Cardiac muscle cell (in vitro differentiated cells and primary cell): ENCODE data around the gene BLID. TPM values are rescaled to one million over a fixed set of nuclear protein-coding genes. Genes with fewer than 3 reads are reported as not detected.

Experiments used
- DNase-seq, 2 donors: peaks; one replicate each; pipeline versions ENCODE4 v3.0.0 to v3.0.0-alpha.2; 2010 to 2017; ENCODE audit warnings: low read depth in 1 of 2, low spot score in 1 of 2
- H3K27ac ChIP-seq: fragments of 200-600 bp; sonication (generic); 2 replicates; pipeline ENCODE4 v1.5.1; 2016
- H3K27me3 ChIP-seq: fragments of 200-600 bp; sonication (generic); 2 replicates; pipeline ENCODE4 v1.6.0; 2016; ENCODE audit warnings: control low read depth
- H3K36me3 ChIP-seq: fragments of 200-600 bp; sonication (generic); 2 replicates; pipeline ENCODE4 v1.5.1; 2016; ENCODE audit warnings: control low read depth
- H3K4me1 ChIP-seq: fragments of 200-600 bp; sonication (generic); 2 replicates; pipeline ENCODE4 v1.8.1; 2017; ENCODE audit warnings: low read depth, mild to moderate bottlenecking, mixed run types
- H3K4me3 ChIP-seq: fragments of 200-600 bp; sonication (generic); 2 replicates; pipeline ENCODE4 v1.5.1; 2016; ENCODE audit warnings: mild to moderate bottlenecking
- H3K9me3 ChIP-seq: fragments of 200-600 bp; sonication (generic); 2 replicates; pipeline ENCODE4 v1.5.1; 2017; ENCODE audit warnings: low read depth, mild to moderate bottlenecking, control low read depth
- CTCF ChIP-seq: IDR thresholded peaks from 2 replicates; pipeline ENCODE4 v1.5.1; 2012; ENCODE audit warnings: low read depth, mild to moderate bottlenecking, low read length
- polyA plus RNA-seq: library from polyadenylated mRNA; unstranded; fragments of >200 nt; fragmentation: Nextera tagmentation; extraction: Ambion mirVana; gene quantifications from 2 replicates; pipeline ENCODE4 v1.2.1, GENCODE V29; 2016
- total RNA-seq: library from RNA; depleted of rRNA; stranded (reverse); fragments of >200 nt; gene quantifications from 2 replicates; pipeline ENCODE4 v1.2.3, GENCODE V29; 2016

Gene BLID
- total and polyA plus RNA-seq, 2 experiments from 2014 or later, result 1.2 to 1.3 TPM

- Histone ChIP-seq H3K9me3 (no peaks in the 10 kb centered on the region), H3K27ac (peak overlapping the region; percentile 86), H3K4me3 (no peak overlapping the region), H3K27me3 (no peaks in the 10 kb centered on the region), H3K4me1 (peaks cover 42% of the 10 kb centered on the region), H3K36me3 (no peaks in the 10 kb centered on the region)
- no peak for DNase-seq
- no peak for TF ChIP-seq CTCF
Observed at GRCh38 chr11:122108828-122109227, 7.2 kb downstream of the BLID start.

GRCh38 chr11:122108192-122108799, 7.7 kb downstream of the BLID start:
- Histone ChIP-seq H3K27ac (peak overlapping the region; percentile 86), H3K27me3 (no peaks in the 10 kb centered on the region), H3K4me3 (no peak overlapping the region), H3K4me1 (peaks cover 42% of the 10 kb centered on the region), H3K36me3 (no peaks in the 10 kb centered on the region), H3K9me3 (no peaks in the 10 kb centered on the region)
- DNase-seq, result peak; percentile 58 to 73
- peak; percentile 72 for TF ChIP-seq CTCF

- no peaks in the 10 kb centered on the region for H3K9me3 ChIP-seq
- H3K27ac ChIP-seq, result peak overlapping the region; percentile 86
- no peaks in the 10 kb centered on the region for H3K36me3 ChIP-seq
- H3K4me3 ChIP-seq, result no peak overlapping the region
- peak in 1 of 2 donors; percentile 69 for DNase-seq
- TF ChIP-seq CTCF, result no peak
- H3K27me3 ChIP-seq, result no peaks in the 10 kb centered on the region
- H3K4me1 ChIP-seq, result peaks cover 45% of the 10 kb centered on the region
Observed at GRCh38 chr11:122107566-122107965, 8.4 kb downstream of the BLID start.

- H3K27ac ChIP-seq, result peak overlapping the region; percentile 86
- H3K9me3 ChIP-seq, result no peaks in the 10 kb centered on the region
- H3K4me3 ChIP-seq, result no peak overlapping the region
- no peak for TF ChIP-seq CTCF
- peaks cover 50% of the 10 kb centered on the region for H3K4me1 ChIP-seq
- H3K27me3 ChIP-seq, result no peaks in the 10 kb centered on the region
- no peak for DNase-seq
- H3K36me3 ChIP-seq, result no peaks in the 10 kb centered on the region
Observed at GRCh38 chr11:122107045-122107444, 9.0 kb downstream of the BLID start.

- H3K36me3 ChIP-seq, result no peaks in the 10 kb centered on the region
- no peak overlapping the region for H3K27ac ChIP-seq
- H3K9me3 ChIP-seq, result no peaks in the 10 kb centered on the region
- H3K4me3 ChIP-seq, result no peak overlapping the region
- no peaks in the 10 kb centered on the region for H3K27me3 ChIP-seq
- H3K4me1 ChIP-seq, result peaks cover 50% of the 10 kb centered on the region
- DNase-seq, result no peak
- TF ChIP-seq CTCF, result no peak
Observed at GRCh38 chr11:122105044-122105758, 10.8 kb downstream of the BLID start.
